Measurements from ENCODE around the gene CCDC12.

The CCDC12 gene

GRCh38 chr3:46874430-46874829 lies 102.1 kb downstream of the CCDC12 start:
- no peak for DNase-seq (ENCODE audit: low spot score)

- DNase-seq (ENCODE audit: low spot score) = no peak
Measured at GRCh38 chr3:46873521-46873920, 103.0 kb downstream of the CCDC12 start.

All from COLO829 (cell line).